ENCODE results near the gene WSCD1.

The WSCD1 gene

DNA sequence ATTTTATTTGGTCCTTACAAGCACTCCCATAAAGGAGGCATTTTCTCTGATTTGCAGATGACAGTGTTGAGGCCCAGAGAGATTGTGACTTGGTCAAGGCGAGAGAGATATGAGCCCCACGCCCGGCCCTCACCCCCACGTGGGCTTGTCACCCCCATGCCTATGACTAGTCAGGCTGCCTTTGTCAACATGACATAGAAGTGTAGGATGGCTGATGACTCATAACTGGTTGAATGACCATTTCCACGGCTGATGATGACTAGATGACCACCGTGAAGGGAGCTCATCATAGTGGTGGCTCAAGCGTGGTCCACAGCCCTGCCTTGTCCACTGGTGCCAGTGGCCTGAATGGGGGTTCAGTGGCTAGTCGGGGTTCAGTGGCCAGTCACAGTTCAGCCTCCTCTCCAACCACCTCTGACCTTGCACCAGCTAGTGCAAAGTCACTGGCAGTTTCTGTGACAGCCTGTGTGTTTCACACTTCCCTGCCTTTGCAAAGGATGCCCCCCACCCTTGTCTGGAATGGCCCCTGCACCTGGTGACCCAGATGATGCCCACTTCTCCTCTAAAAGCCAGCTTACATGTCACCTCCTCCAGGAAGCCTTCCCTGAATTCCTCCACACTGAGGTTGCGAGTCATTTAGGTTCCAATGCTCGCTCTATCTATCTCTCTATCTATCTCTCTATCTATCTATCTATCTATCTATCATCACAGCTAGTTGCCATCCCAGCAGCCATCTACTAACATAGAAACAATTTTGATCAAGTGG lies 3.8 kb upstream of the WSCD1 start:
- Histone ChIP-seq H4K20me1 (ENCODE audit: insufficient read depth, low read length) (no peaks in the 10 kb centered on the region; the same call in 1 of the 2 replicates), H3K27ac (ENCODE audit: low read length) (no peak overlapping the region), H3K4me3 (ENCODE audit: low read depth in 1 of 2, low read length in 2 of 2) (no peak overlapping the region), H3K27me3 (ENCODE audit: insufficient read depth, low read length, poor library complexity) (peaks cover 17% of the 10 kb centered on the region), H2AFZ (ENCODE audit: low read depth, low read length) (no peak overlapping the region), H3K9me3 (ENCODE audit: insufficient read depth, low read length, severe bottlenecking) (no peaks in the 10 kb centered on the region), H3K79me2 (ENCODE audit: insufficient read depth, low read length) (no peaks in the 10 kb centered on the region), H3K36me3 (ENCODE audit: insufficient read depth, low read length) (no peaks in the 10 kb centered on the region), H3K4me1 (ENCODE audit: insufficient read depth, low read length) (no peaks in the 10 kb centered on the region), H3K4me2 (ENCODE audit: insufficient read depth, low read length) (no peak overlapping the region), H3K9ac (ENCODE audit: low read depth, low read length) (no peak overlapping the region)
- ATAC-seq (ENCODE audit: insufficient read depth, low read depth): no peak
- no peak for DNase-seq
- TF ChIP-seq, protein P1, sequence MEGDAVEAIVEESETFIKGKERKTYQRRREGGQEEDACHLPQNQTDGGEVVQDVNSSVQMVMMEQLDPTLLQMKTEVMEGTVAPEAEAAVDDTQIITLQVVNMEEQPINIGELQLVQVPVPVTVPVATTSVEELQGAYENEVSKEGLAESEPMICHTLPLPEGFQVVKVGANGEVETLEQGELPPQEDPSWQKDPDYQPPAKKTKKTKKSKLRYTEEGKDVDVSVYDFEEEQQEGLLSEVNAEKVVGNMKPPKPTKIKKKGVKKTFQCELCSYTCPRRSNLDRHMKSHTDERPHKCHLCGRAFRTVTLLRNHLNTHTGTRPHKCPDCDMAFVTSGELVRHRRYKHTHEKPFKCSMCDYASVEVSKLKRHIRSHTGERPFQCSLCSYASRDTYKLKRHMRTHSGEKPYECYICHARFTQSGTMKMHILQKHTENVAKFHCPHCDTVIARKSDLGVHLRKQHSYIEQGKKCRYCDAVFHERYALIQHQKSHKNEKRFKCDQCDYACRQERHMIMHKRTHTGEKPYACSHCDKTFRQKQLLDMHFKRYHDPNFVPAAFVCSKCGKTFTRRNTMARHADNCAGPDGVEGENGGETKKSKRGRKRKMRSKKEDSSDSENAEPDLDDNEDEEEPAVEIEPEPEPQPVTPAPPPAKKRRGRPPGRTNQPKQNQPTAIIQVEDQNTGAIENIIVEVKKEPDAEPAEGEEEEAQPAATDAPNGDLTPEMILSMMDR (IDR thresholded peaks at IDR 0.05; ENCODE audit: borderline replicate concordance, extremely low read depth, low read length, poor library complexity, severe bottlenecking): no peak
- TF ChIP-seq EZH2 (IDR thresholded peaks at IDR 0.05; ENCODE audit: borderline replicate concordance, low read depth, low read length, severe bottlenecking): no peak

DNA sequence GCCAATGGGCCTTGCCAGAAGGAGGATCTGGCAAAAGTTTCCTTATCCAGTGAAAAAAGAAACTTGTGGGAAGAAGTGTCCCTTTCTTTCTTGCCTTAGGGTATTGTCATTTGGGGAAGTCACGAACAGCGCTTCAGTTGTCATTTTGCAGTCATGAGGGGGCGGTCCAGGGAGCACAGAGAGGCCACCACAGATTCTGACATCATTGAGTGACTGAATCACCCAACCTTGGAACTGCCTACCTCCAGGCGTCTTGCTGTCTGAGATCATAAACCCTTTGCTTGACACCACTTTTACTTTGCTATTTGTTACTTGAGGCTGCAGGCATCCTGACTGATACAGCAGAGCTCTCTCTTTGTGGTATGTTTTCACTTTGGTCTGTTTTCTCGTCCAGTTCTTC lies 3.1 kb upstream of the WSCD1 start:
- DNase-seq (no peak), ATAC-seq (ENCODE audit: insufficient read depth, low read depth) (no peak)
- Histone ChIP-seq H3K79me2 (ENCODE audit: insufficient read depth, low read length) (no peaks in the 10 kb centered on the region), H3K36me3 (ENCODE audit: insufficient read depth, low read length) (no peaks in the 10 kb centered on the region), H3K27ac (ENCODE audit: low read length) (no peak overlapping the region), H3K27me3 (ENCODE audit: insufficient read depth, low read length, poor library complexity) (peaks cover 17% of the 10 kb centered on the region), H3K4me1 (ENCODE audit: insufficient read depth, low read length) (no peaks in the 10 kb centered on the region), H3K9ac (ENCODE audit: low read depth, low read length) (no peak overlapping the region), H4K20me1 (ENCODE audit: insufficient read depth, low read length) (no peaks in the 10 kb centered on the region), H3K4me3 (ENCODE audit: low read depth in 1 of 2, low read length in 2 of 2) (no peak overlapping the region), H3K4me2 (ENCODE audit: insufficient read depth, low read length) (no peak overlapping the region), H2AFZ (ENCODE audit: low read depth, low read length) (no peak overlapping the region), H3K9me3 (ENCODE audit: insufficient read depth, low read length, severe bottlenecking) (no peaks in the 10 kb centered on the region)
- TF ChIP-seq EZH2 (IDR thresholded peaks at IDR 0.05; ENCODE audit: borderline replicate concordance, low read depth, low read length, severe bottlenecking): no peak
- TF ChIP-seq, protein P1 (IDR thresholded peaks at IDR 0.05; ENCODE audit: borderline replicate concordance, extremely low read depth, low read length, poor library complexity, severe bottlenecking): no peak

DNA sequence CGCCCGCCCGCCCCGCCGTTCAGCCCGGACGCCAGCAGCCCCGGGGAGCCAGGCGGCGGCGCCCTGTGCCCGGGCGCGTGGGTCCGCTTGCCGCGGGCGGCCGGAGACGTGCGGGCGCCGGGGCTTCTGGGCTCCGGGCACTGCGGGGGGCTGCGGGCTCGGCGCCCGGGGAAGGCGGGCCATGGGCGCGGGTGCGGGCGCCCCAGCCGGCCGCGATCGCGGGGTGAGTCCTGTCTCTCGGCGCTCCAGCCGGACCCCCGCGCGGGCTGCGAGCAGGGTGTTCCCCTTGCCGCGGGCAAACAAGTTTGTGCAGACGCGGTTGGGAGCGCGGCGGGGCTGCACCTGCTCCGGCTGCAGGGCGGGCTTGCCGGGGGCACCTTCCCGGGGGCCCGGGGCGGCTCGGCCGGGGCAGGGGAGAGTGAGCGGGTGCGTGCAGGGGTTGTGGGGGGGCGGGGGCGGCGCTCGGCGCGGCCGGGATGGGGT lies 292 bp downstream of the WSCD1 start:
- Histone ChIP-seq H3K9ac (ENCODE audit: low read depth, low read length) (no peak overlapping the region), H3K27me3 (ENCODE audit: insufficient read depth, low read length, poor library complexity) (peaks cover 5% of the 10 kb centered on the region), H3K36me3 (ENCODE audit: insufficient read depth, low read length) (no peaks in the 10 kb centered on the region), H3K27ac (ENCODE audit: low read length) (no peak overlapping the region), H4K20me1 (ENCODE audit: insufficient read depth, low read length) (peaks cover 4% of the 10 kb centered on the region; the same call in 1 of the 2 replicates), H3K79me2 (ENCODE audit: insufficient read depth, low read length) (no peaks in the 10 kb centered on the region), H3K4me1 (ENCODE audit: insufficient read depth, low read length) (no peaks in the 10 kb centered on the region), H3K4me2 (ENCODE audit: insufficient read depth, low read length) (no peak overlapping the region), H3K9me3 (ENCODE audit: insufficient read depth, low read length, severe bottlenecking) (no peaks in the 10 kb centered on the region), H2AFZ (ENCODE audit: low read depth, low read length) (no peak overlapping the region), H3K4me3 (ENCODE audit: low read depth in 1 of 2, low read length in 2 of 2) (no peak overlapping the region)
- no peak for ATAC-seq (ENCODE audit: insufficient read depth, low read depth)
- TF ChIP-seq, protein P1 (IDR thresholded peaks at IDR 0.05; ENCODE audit: borderline replicate concordance, extremely low read depth, low read length, poor library complexity, severe bottlenecking): no peak
- TF ChIP-seq EZH2 (IDR thresholded peaks at IDR 0.05; ENCODE audit: borderline replicate concordance, low read depth, low read length, severe bottlenecking): no peak
- no peak for DNase-seq
